KMS-11 (cell line): ENCODE data around the gene HNF4A.

Source experiments
- H2AFZ ChIP-seq: fragments of 200-600 bp; sonication (generic); 2 replicates; pipeline ENCODE4 v1.6.1; 2016; ENCODE audit warnings: antibody characterized with exemption, mixed run types, low read depth
- H3K27ac ChIP-seq: fragments of 200-600 bp; sonication (generic); 2 replicates; pipeline ENCODE4 v1.6.1; 2016; ENCODE audit warnings: mild to moderate bottlenecking, mixed run types
- H3K27me3 ChIP-seq: fragments of 200-600 bp; sonication (generic); 2 replicates; pipeline ENCODE4 v1.6.1; 2017; ENCODE audit warnings: mild to moderate bottlenecking, low read depth, mixed run types, moderate library complexity; ENCODE audit not compliant: insufficient read depth
- H3K36me3 ChIP-seq: fragments of 200-600 bp; sonication (generic); 2 replicates; pipeline ENCODE4 v1.6.1; 2017; ENCODE audit warnings: mild to moderate bottlenecking, mixed run types; ENCODE audit not compliant: insufficient read depth
- H3K4me1 ChIP-seq: fragments of 200-600 bp; sonication (generic); 2 replicates; pipeline ENCODE4 v1.6.1; 2016; ENCODE audit warnings: mild to moderate bottlenecking, low read depth, mixed run types; ENCODE audit not compliant: poor library complexity, severe bottlenecking
- H3K4me2 ChIP-seq: fragments of 200-600 bp; sonication (generic); 2 replicates; pipeline ENCODE4 v1.7.0; 2016; ENCODE audit warnings: mild to moderate bottlenecking, mixed run types
- H3K4me3 ChIP-seq: fragments of 200-600 bp; sonication (generic); IDR thresholded peaks from 2 replicates; pipeline ENCODE4 v1.6.1; 2017; ENCODE audit warnings: low read depth, low read length, mixed read lengths; ENCODE audit not compliant: insufficient read depth
- H3K79me2 ChIP-seq: fragments of 200-600 bp; sonication (generic); 2 replicates; pipeline ENCODE4 v1.6.1; 2016; ENCODE audit warnings: low read depth, mixed run types; ENCODE audit not compliant: insufficient read depth
- H3K9ac ChIP-seq: fragments of 200-600 bp; sonication (generic); 2 replicates; pipeline ENCODE4 v1.6.1; 2016; ENCODE audit warnings: mild to moderate bottlenecking, mixed run types
- H4K20me1 ChIP-seq: fragments of 200-600 bp; sonication (generic); 2 replicates; pipeline ENCODE4 v1.6.1; 2016; ENCODE audit warnings: mild to moderate bottlenecking, mixed run types; ENCODE audit not compliant: insufficient read depth
- CTCF ChIP-seq: fragments of 200-600 bp; sonication (generic); conservative IDR thresholded peaks from 2 replicates; pipeline ENCODE4 v1.6.1; 2017; ENCODE audit warnings: low read depth, mild to moderate bottlenecking, antibody characterized with exemption, low read length, moderate library complexity, mixed read lengths

Gene HNF4A

GRCh38 chr20:44396369-44397130, 41.1 kb downstream of the HNF4A start:
- TF ChIP-seq CTCF = no peak
- Histone ChIP-seq H3K36me3 (no peaks in the 10 kb centered on the region), H3K27ac (no peak overlapping the region), H3K4me2 (no peak overlapping the region), H3K4me3 (no peak overlapping the region), H2AFZ (no peak overlapping the region), H3K79me2 (no peaks in the 10 kb centered on the region), H3K9ac (no peak overlapping the region), H3K27me3 (peaks cover 6% of the 10 kb centered on the region; the same call in 1 of the 2 replicates), H4K20me1 (no peaks in the 10 kb centered on the region), H3K4me1 (no peaks in the 10 kb centered on the region)

GRCh38 chr20:44398335-44398734, 42.8 kb downstream of the HNF4A start:
- H3K4me2 ChIP-seq = no peak overlapping the region
- H3K4me3 ChIP-seq = no peak overlapping the region

DNA sequence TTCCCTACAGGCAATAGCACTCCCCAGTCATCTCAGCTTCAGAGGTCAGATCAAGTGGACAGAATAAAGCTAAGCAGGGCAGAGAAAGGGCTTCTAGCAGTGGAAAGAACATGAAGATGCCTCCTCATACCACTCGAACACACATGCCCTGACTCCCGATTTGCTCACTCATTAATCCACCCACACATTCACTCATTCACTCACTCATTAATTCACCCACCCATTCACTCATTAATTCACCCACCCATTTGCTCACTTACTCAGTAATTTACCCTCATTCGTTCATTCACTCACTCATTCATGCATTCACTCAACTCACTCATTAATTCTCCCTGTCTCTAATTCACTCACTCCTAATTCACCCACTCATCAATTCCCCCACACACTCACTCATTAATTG, 43.9 kb downstream of the HNF4A start:
- no peaks in the 10 kb centered on the region for H3K36me3 ChIP-seq
- H3K79me2 ChIP-seq = no peaks in the 10 kb centered on the region
- no peaks in the 10 kb centered on the region for H3K4me1 ChIP-seq
- no peak overlapping the region for H2AFZ ChIP-seq
- no peak overlapping the region for H3K27ac ChIP-seq
- H3K27me3 ChIP-seq = peaks cover 6% of the 10 kb centered on the region; the same call in 1 of the 2 replicates
- H3K4me2 ChIP-seq = no peak overlapping the region
- H4K20me1 ChIP-seq = no peaks in the 10 kb centered on the region
- TF ChIP-seq CTCF = no peak
- H3K4me3 ChIP-seq = no peak overlapping the region
- no peak overlapping the region for H3K9ac ChIP-seq

More at GRCh38 chr20:44398335-44398734, 42.8 kb downstream of the HNF4A start:
- Histone ChIP-seq H3K27ac (no peak overlapping the region), H3K4me1 (no peaks in the 10 kb centered on the region), H3K79me2 (no peaks in the 10 kb centered on the region), H3K36me3 (no peaks in the 10 kb centered on the region), H3K27me3 (peaks cover 6% of the 10 kb centered on the region; the same call in 1 of the 2 replicates), H4K20me1 (no peaks in the 10 kb centered on the region), H2AFZ (no peak overlapping the region), H3K9ac (no peak overlapping the region)
- no peak for TF ChIP-seq CTCF

GRCh38 chr20:44400671-44400969, 45.1 kb downstream of the HNF4A start:
- Histone ChIP-seq H4K20me1 (no peaks in the 10 kb centered on the region), H3K27me3 (peaks cover 6% of the 10 kb centered on the region; the same call in 1 of the 2 replicates), H3K4me3 (no peak overlapping the region), H3K4me2 (no peak overlapping the region), H3K9ac (no peak overlapping the region), H3K79me2 (no peaks in the 10 kb centered on the region), H3K4me1 (no peaks in the 10 kb centered on the region), H3K36me3 (no peaks in the 10 kb centered on the region), H2AFZ (no peak overlapping the region), H3K27ac (no peak overlapping the region)
- no peak for TF ChIP-seq CTCF
